B cell (primary cell): ENCODE data around the gene EPHA5.

ENCODE experiments used
- CTCF ChIP-seq: fragments of 200-600 bp; IDR thresholded peaks from one replicate; pipeline ENCODE4 v1.8.0; 2022; ENCODE audit warnings: antibody characterized with exemption, mild to moderate bottlenecking
- EZH2 ChIP-seq: IDR thresholded peaks from 2 replicates; pipeline ENCODE4 v1.6.1; 2012; ENCODE audit warnings: borderline replicate concordance, low read depth, mild to moderate bottlenecking, moderate library complexity, low read length; ENCODE audit not compliant: insufficient read depth, poor library complexity, severe bottlenecking

GRCh38 chr4:65580551-65580950 is 89.7 kb downstream of the EPHA5 start:
- TF ChIP-seq CTCF (no peak), EZH2 (no peak)
